Neural crest cell (in vitro differentiated cells): Measurements from ENCODE around the gene SHBG. TPM values are rescaled to one million over a fixed set of nuclear protein-coding genes. Genes with fewer than 3 reads are reported as not detected.

ENCODE experiments used
- DNase-seq: peaks from one replicate; pipeline ENCODE4 v3.0.0; 2021; ENCODE audit warnings: low read depth, mixed read lengths, low spot score
- H3K27ac Mint-ChIP-seq: one replicate; pipeline ENCODE4 v1.8.0; 2021; ENCODE audit warnings: mild to moderate bottlenecking, mixed read lengths; ENCODE audit not compliant: unreplicated experiment
- H3K27me3 Mint-ChIP-seq: 2 replicates; pipeline ENCODE4 v1.8.0; 2021; ENCODE audit warnings: low read depth, mild to moderate bottlenecking, mixed read lengths
- H3K36me3 Mint-ChIP-seq: 2 replicates; pipeline ENCODE4 v1.8.0; 2021; ENCODE audit warnings: low read depth, mild to moderate bottlenecking, mixed read lengths
- H3K4me1 Mint-ChIP-seq: 2 replicates; pipeline ENCODE4 v1.8.0; 2021; ENCODE audit warnings: mixed read lengths
- H3K4me3 Mint-ChIP-seq: one replicate; pipeline ENCODE4 v1.8.0; 2021; ENCODE audit warnings: mild to moderate bottlenecking, mixed read lengths
- H3K9me3 Mint-ChIP-seq: 2 replicates; pipeline ENCODE4 v1.8.0; 2021; ENCODE audit warnings: mixed read lengths
- long read RNA-seq: library from polyadenylated mRNA; unstranded; transcript quantifications from one replicate; pipeline ENCODE4 v2.0.0, GENCODE V29; 2020
- total RNA-seq: library from RNA; stranded (reverse); gene quantifications from 2 replicates; pipeline ENCODE4 v1.2.1, GENCODE V29; 2021
- TF ChIP-seq, protein P1 (sequence below): fragments of 200-600 bp; sonication (generic); conservative IDR thresholded peaks from 2 replicates; pipeline ENCODE4 v1.5.0; 2021; ENCODE audit warnings: antibody characterized with exemption, mild to moderate bottlenecking

SHBG gene, protein sequence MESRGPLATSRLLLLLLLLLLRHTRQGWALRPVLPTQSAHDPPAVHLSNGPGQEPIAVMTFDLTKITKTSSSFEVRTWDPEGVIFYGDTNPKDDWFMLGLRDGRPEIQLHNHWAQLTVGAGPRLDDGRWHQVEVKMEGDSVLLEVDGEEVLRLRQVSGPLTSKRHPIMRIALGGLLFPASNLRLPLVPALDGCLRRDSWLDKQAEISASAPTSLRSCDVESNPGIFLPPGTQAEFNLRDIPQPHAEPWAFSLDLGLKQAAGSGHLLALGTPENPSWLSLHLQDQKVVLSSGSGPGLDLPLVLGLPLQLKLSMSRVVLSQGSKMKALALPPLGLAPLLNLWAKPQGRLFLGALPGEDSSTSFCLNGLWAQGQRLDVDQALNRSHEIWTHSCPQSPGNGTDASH
- total RNA-seq: 2.3 and 2.5 TPM in 2 replicates
- long read RNA-seq: 0 reads

DNA sequence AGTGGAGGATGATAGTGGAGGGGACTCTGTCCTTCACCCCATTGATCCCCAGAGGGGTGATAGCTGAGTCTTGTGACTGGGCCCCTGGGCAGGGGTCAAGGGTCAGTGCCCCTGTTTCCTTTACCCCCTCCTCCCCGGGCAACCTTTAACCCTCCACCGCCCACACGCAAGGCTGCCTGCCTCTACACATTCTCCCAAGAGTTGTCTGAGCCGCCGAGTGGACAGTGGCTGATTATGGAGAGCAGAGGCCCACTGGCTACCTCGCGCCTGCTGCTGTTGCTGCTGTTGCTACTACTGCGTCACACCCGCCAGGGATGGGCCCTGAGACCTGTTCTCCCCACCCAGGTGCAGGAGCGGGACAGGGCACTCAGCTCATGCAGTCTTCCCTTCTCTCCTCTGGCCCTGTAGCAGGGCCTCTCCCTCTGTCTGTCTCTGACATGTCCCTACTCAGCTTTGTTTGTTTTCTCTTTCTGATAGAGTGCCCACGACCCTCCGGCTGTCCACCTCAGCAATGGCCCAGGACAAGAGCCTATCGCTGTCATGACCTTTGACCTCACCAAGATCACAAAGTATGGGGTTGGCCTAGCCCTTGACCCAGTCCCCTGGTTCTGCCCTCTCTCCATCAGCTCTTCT is at the start of gene SHBG:
Gene SHBG, plus strand, starts transcription at position 197 of the 633 bp plus-strand sequence. Its CDS starts 38 bp downstream, at position 235.
- TF ChIP-seq, protein P1, sequence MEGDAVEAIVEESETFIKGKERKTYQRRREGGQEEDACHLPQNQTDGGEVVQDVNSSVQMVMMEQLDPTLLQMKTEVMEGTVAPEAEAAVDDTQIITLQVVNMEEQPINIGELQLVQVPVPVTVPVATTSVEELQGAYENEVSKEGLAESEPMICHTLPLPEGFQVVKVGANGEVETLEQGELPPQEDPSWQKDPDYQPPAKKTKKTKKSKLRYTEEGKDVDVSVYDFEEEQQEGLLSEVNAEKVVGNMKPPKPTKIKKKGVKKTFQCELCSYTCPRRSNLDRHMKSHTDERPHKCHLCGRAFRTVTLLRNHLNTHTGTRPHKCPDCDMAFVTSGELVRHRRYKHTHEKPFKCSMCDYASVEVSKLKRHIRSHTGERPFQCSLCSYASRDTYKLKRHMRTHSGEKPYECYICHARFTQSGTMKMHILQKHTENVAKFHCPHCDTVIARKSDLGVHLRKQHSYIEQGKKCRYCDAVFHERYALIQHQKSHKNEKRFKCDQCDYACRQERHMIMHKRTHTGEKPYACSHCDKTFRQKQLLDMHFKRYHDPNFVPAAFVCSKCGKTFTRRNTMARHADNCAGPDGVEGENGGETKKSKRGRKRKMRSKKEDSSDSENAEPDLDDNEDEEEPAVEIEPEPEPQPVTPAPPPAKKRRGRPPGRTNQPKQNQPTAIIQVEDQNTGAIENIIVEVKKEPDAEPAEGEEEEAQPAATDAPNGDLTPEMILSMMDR: no peak
- Mint-ChIP-seq H3K27me3 (no peaks in the 10 kb centered on the region), H3K27ac (peak within 1 kb of the TSS; percentile 48), H3K4me1 (peaks cover 40% of the 10 kb centered on the region), H3K9me3 (no peaks in the 10 kb centered on the region), H3K36me3 (peaks cover 3% of the 10 kb centered on the region), H3K4me3 (peak within 1 kb of the TSS; percentile 66)
- DNase-seq: no peak

DNA sequence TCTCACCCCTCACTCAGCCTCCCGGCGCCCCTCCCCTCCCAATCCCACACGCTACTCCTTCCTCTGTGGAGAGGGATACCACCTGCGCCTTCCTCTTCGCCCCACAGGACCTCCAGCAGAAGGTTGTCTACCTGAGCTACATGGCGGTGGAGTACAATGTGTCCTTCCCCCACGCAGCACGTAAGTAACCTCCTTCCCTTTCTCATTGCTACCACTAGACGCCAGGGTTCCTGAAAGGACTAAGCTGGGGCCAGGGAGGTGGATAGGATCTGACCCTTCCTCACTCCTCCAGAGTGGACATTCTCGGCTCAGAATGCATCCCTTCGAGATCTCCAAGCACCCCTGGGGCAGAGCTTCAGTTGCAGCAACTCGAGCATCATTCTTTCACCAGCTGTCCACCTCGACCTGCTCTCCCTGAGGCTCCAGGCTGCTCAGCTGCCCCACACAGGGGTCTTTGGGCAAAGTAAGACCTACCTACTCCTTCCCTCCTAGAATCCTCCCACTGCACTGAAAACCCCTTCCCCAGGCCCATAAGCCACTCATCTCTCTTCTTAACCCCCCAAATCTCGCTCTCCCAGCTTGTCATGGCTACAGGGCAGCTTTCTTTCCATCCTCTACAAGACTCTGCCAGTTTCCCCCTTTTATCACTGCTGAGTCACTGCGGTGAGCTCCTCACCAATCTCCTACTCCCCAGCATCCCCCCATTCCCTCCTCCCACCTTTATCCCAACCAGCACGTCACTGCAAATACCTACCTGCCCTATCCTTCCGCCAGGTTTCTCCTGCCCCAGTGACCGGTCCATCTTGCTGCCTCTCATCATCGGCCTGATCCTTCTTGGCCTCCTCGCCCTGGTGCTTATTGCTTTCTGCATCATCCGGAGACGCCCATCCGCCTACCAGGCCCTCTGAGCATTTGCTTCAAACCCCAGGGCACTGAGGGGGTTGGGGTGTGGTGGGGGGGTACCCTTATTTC is 49.0 kb upstream of the SHBG start:
- Mint-ChIP-seq H3K27ac (peak overlapping the region; percentile 90), H3K4me3 (peak overlapping the region; percentile 84), H3K27me3 (peaks cover 43% of the 10 kb centered on the region), H3K9me3 (no peaks in the 10 kb centered on the region), H3K36me3 (peaks cover 52% of the 10 kb centered on the region), H3K4me1 (peaks cover 67% of the 10 kb centered on the region)
- TF ChIP-seq, protein P1: no peak
- DNase-seq: no peak

DNA sequence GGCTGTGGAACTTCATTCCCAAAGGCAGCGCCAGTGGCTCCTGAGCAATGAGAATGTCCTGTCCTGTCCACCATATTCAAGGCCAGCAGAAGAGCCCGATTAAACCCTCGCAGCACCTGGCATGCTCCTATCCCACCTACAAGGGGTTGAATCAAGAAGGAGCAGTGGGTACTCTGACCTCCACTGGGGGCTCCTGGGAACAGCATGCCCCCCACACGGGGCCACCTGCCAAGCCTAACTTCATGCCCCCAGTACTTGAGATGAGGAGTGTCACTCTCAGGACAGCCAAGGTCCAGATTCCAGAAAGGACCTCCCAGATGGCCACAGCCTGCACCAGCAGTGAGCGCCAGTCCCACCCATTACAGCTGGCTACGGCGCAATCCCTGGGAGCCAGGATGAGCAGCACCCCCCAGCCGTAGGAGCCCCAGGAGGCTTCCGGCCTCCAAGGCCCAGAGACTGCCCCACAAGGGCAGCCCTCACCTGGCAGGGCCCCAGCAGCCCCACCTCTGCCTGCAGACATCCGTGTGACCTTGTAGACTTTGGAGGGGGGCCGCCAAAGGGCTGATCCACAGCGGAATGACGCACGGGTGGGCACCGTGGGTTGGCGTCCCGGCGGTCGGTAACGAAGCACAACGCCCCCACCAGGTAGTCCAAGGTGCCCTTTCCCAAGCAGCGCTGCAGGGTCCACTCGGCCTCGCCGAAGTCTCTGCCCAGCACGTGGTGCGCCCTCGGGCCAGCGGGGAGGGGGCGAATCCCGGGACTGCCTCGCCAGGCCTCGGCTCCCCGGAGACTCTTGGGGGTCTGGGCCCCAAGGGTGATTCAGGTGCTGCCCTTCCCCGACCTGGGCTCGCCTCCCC is 47.3 kb upstream of the SHBG start:
- Mint-ChIP-seq H3K36me3 (peaks cover 37% of the 10 kb centered on the region), H3K4me3 (peak overlapping the region; percentile 84), H3K9me3 (no peaks in the 10 kb centered on the region), H3K27me3 (peaks cover 35% of the 10 kb centered on the region), H3K27ac (peak overlapping the region; percentile 100), H3K4me1 (peaks cover 54% of the 10 kb centered on the region)
- DNase-seq: no peak
- TF ChIP-seq, protein P1: no peak

DNA sequence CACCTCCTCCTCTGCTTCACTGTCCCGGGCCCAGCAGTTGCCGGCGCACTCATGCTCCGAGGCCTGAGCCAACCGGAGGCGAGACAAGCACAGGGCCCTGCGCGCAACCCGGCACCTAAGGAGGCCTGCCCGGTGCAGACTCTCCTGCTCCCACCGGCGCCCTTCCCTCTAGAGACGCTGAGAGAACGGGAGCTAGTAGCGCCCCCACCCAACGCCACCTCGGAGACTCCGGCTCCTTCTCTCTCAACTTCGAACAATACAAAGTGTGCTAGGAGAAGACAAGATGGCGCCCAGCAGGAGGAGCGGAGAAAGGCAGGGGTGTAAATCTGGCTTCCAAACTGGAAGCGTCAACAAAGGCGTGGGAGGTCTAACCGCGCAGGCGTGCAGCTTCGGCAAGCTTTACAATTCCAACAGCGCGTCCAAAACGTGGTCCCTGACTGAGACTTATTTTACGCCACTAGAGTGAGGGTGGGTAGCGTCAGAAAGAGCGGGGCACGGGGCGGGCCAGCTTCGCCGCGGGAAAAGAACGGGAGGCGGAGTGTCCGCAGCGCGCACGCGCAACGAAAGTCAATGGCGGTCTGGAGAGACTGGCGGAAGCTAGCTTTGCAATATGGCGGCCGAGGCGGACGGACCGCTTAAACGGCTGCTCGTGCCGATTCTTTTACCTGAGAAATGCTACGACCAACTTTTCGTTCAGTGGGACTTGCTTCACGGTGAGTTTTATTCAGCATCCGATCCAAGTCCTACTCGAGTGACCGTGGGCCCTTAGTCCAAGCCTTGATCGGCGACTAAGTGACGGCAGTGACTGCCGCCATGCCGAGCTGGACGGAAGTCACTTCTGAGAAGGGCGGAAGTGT is 46.5 kb upstream of the SHBG start, which contains the start of gene MPDU1:
Gene MPDU1, plus strand, starts transcription at position 600 of the 857 bp plus-strand sequence. Its CDS starts 11 bp downstream, at position 611.
- Mint-ChIP-seq H3K27me3 (peaks cover 30% of the 10 kb centered on the region), H3K27ac (peak within 1 kb of the TSS; percentile 100), H3K36me3 (peaks cover 31% of the 10 kb centered on the region), H3K9me3 (no peaks in the 10 kb centered on the region), H3K4me1 (peaks cover 47% of the 10 kb centered on the region), H3K4me3 (peak within 1 kb of the TSS; percentile 99)
- TF ChIP-seq, protein P1: no peak
- DNase-seq: peak; percentile 92
